Duodenal mucosa (tissue), 2 donors: ENCODE data around the gene LRP1.

ENCODE experiments used
- H3K27ac ChIP-seq: one replicate; pipeline ENCODE4 v1.7.0; 2013; ENCODE audit warnings: low read depth, low read length
- H3K27me3 ChIP-seq, 2 donors: one replicate each; pipeline ENCODE4 v1.7.0; 2013; ENCODE audit warnings: low read length in 2 of 2, control low read depth in 1 of 2; ENCODE audit not compliant: insufficient read depth in 2 of 2, control insufficient read depth in 1 of 2
- H3K36me3 ChIP-seq, 2 donors: one replicate each; pipeline ENCODE4 v1.7.0; 2013; ENCODE audit warnings: low read length in 2 of 2, control low read depth in 1 of 2; ENCODE audit not compliant: insufficient read depth in 2 of 2, control insufficient read depth in 1 of 2
- H3K4me1 ChIP-seq, 2 donors: one replicate each; pipeline ENCODE4 v1.7.0; 2013; ENCODE audit warnings: low read length in 2 of 2, control low read depth in 1 of 2; ENCODE audit not compliant: insufficient read depth in 2 of 2, control insufficient read depth in 1 of 2
- H3K4me3 ChIP-seq, 2 donors: one replicate each; pipeline ENCODE4 v1.7.0; 2013; ENCODE audit warnings: low read length in 2 of 2, low read depth in 1 of 2
- H3K9ac ChIP-seq, 2 donors: one replicate each; pipeline ENCODE4 v1.7.0; 2013; ENCODE audit warnings: low read length in 2 of 2, low read depth in 1 of 2
- H3K9me3 ChIP-seq, 2 donors: one replicate each; pipeline ENCODE4 v1.7.0; 2013; ENCODE audit warnings: low read length in 2 of 2, control low read depth in 1 of 2; ENCODE audit not compliant: control insufficient read depth in 1 of 2

LRP1 gene

DNA sequence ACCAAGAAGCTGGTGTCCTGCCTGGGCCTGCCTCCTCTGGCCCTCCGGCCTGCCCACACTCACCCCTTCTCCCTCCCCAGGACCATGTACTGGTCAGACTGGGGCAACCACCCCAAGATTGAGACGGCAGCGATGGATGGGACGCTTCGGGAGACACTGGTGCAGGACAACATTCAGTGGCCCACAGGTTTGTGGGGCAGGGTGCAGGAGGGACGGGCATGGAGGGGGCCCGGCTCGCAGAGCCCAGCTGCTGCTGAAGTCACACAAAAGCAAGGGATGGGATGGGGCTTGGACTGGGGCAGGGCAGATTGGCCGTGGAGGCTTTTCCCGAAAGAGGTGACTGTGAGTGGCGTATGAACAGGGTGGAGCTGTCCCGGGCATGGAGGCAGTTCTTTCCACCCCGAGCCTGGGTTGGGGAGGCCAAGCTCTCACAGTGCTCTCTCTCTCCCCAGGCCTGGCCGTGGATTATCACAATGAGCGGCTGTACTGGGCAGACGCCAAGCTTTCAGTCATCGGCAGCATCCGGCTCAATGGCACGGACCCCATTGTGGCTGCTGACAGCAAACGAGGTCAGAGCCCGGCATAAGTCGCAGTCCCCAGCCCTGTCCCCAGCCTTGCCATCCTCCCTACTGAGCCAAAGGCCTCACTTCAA is 80.5 kb downstream of the LRP1 start:
- Histone ChIP-seq H3K4me1 (no peaks in the 10 kb centered on the region), H3K9ac (no peak overlapping the region), H3K9me3 (no peaks in the 10 kb centered on the region), H3K4me3 (no peak overlapping the region), H3K36me3 (peaks cover 36 to 77% of the 10 kb centered on the region in 2 donors), H3K27ac (no peak overlapping the region), H3K27me3 (peaks cover 0 to 3% of the 10 kb centered on the region in 2 donors)

DNA sequence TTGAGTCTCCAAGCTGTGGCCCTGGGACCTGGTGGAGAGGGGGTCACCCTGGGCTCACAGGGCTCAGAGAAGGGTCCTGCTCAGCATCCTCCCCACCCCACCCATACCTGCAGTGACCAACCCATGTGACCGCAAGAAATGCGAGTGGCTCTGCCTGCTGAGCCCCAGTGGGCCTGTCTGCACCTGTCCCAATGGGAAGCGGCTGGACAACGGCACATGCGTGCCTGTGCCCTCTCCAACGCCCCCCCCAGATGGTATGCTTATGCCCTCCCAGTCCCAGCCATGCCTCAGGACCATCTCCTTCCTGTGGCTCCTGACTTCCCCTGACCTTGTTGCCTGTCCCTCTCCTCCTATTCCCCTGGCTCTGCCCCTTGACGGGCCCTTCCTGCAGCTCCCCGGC is 81.6 kb downstream of the LRP1 start:
- Histone ChIP-seq H3K36me3 (peaks cover 29 to 66% of the 10 kb centered on the region in 2 donors), H3K4me1 (peaks cover 0 to 4% of the 10 kb centered on the region in 2 donors), H3K27me3 (peaks cover 4 to 11% of the 10 kb centered on the region in 2 donors), H3K9ac (no peak overlapping the region), H3K9me3 (no peaks in the 10 kb centered on the region), H3K4me3 (no peak overlapping the region), H3K27ac (no peak overlapping the region)

DNA sequence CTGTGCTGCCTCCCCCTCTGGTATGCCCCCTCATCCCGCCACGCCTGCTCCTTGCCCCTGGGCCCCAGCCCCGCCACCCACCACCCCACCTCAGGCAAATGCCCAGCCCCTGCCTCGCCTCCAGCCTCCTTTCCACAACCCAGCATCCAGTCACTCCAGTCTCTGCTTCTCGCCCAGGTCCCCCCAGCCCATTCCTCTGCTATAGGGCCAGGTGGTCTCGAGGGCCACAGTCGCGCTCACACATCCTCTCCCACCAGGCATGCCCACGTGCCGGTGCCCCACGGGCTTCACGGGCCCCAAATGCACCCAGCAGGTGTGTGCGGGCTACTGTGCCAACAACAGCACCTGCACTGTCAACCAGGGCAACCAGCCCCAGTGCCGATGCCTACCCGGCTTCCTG is 82.2 kb downstream of the LRP1 start:
- H3K36me3 ChIP-seq: peaks cover 23 to 61% of the 10 kb centered on the region in 2 donors

DNA sequence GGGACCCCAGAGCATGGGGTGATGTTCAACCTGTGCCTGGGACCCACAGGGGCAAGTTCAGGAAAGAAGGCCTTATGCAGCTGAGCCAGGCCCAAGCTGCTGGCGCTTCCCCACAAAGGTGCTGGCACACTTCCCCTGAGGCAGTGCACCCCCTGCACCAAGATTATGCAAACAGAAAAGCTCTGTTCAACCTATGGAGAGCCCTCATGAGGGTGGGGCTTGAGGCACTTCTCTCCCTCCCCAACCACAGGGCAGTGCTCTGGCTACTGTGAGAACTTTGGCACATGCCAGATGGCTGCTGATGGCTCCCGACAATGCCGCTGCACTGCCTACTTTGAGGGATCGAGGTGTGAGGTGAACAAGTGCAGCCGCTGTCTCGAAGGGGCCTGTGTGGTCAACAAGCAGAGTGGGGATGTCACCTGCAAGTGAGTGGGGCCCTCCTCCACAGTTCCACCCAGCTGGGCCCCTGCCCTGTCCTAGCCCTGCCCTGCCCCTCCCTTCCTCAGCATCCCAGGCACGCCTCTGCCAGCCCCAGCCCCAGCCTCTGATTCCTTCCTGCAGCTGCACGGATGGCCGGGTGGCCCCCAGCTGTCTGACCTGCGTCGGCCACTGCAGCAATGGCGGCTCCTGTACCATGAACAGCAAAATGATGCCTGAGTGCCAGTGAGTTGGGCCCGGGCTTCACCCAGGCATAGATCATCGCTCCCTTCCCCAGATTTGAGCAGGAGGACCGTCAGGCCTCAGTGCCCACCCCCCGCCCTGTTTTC is 82.8 kb downstream of the LRP1 start:
- Histone ChIP-seq H3K4me1 (peaks cover 7 to 13% of the 10 kb centered on the region in 2 donors), H3K9ac (no peak overlapping the region), H3K36me3 (peaks cover 17 to 54% of the 10 kb centered on the region in 2 donors), H3K27ac (no peak overlapping the region), H3K4me3 (no peak overlapping the region), H3K9me3 (no peaks in the 10 kb centered on the region), H3K27me3 (peaks cover 16 to 23% of the 10 kb centered on the region in 2 donors)

More for the DNA sequence above, 82.2 kb downstream of the LRP1 start:
- Histone ChIP-seq H3K9ac (no peak overlapping the region), H3K4me3 (no peak overlapping the region), H3K27me3 (peaks cover 10 to 16% of the 10 kb centered on the region in 2 donors), H3K4me1 (peaks cover 2 to 7% of the 10 kb centered on the region in 2 donors), H3K9me3 (no peaks in the 10 kb centered on the region), H3K27ac (no peak overlapping the region)

DNA sequence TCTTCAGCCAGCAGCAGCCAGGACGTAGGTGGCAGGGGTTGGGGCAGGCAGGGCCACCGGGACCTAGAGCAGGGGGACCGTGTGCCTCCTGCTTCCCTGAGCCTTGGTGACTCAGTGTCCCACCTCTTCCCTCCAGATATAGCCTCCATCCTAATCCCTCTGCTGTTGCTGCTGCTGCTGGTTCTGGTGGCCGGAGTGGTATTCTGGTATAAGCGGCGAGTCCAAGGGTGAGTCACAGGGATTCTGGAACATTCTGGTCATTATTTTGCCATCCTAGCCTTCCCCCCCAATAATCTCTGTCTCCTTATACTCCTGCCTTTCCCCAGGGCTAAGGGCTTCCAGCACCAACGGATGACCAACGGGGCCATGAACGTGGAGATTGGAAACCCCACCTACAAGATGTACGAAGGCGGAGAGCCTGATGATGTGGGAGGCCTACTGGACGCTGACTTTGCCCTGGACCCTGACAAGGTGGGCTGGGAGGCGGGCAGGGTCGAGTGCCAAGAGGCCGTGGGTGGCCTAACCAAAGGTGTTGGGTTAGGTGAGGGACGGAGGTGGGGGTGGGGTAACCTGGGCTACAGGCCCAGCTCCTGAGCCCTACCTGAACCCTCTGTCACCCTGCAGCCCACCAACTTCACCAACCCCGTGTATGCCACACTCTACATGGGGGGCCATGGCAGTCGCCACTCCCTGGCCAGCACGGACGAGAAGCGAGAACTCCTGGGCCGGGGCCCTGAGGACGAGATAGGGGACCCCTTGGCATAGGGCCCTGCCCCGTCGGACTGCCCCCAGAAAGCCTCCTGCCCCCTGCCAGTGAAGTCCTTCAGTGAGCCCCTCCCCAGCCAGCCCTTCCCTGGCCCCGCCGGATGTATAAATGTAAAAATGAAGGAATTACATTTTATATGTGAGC is 83.8 kb downstream of the LRP1 start:
- H3K9ac ChIP-seq: no peak overlapping the region
- H3K36me3 ChIP-seq: peaks cover 17 to 48% of the 10 kb centered on the region in 2 donors
- H3K27ac ChIP-seq: no peak overlapping the region
- H3K27me3 ChIP-seq: peaks cover 21 to 24% of the 10 kb centered on the region in 2 donors
- peaks cover 9 to 17% of the 10 kb centered on the region in 2 donors for H3K4me1 ChIP-seq
- H3K4me3 ChIP-seq: no peak overlapping the region
- H3K9me3 ChIP-seq: no peaks in the 10 kb centered on the region

DNA sequence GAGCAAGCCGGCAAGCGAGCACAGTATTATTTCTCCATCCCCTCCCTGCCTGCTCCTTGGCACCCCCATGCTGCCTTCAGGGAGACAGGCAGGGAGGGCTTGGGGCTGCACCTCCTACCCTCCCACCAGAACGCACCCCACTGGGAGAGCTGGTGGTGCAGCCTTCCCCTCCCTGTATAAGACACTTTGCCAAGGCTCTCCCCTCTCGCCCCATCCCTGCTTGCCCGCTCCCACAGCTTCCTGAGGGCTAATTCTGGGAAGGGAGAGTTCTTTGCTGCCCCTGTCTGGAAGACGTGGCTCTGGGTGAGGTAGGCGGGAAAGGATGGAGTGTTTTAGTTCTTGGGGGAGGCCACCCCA is 84.4 kb downstream of the LRP1 start:
- H3K27me3 ChIP-seq: peaks cover 27 to 30% of the 10 kb centered on the region in 2 donors
- no peaks in the 10 kb centered on the region for H3K9me3 ChIP-seq
- H3K9ac ChIP-seq: no peak overlapping the region
- no peak overlapping the region for H3K27ac ChIP-seq
- H3K4me3 ChIP-seq: no peak overlapping the region
- peaks cover 14 to 45% of the 10 kb centered on the region in 2 donors for H3K36me3 ChIP-seq
- peaks cover 16 to 23% of the 10 kb centered on the region in 2 donors for H3K4me1 ChIP-seq

DNA sequence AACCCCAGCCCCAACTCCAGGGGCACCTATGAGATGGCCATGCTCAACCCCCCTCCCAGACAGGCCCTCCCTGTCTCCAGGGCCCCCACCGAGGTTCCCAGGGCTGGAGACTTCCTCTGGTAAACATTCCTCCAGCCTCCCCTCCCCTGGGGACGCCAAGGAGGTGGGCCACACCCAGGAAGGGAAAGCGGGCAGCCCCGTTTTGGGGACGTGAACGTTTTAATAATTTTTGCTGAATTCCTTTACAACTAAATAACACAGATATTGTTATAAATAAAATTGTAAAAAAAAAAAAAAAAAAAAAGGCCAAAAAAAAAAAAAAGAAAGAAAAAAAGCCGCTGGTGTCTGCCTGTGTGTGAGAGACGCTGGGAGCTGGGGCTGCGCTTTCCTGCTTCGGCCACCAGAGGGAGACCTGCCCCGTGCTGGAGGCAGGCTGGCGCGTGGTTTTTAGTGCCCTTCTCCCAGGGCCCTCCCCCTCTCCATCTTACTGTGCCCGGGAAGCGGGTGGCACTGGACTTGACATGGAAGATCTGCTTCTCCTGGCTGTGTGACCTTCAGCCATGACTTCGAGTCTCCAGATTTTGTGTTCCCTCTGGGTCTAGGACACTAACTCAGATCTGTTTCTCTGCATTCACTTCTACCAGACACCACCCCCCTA is 84.9 kb downstream of the LRP1 start:
- Histone ChIP-seq H3K4me1 (peaks cover 16 to 24% of the 10 kb centered on the region in 2 donors), H3K27me3 (peaks cover 32 to 35% of the 10 kb centered on the region in 2 donors), H3K27ac (no peak overlapping the region)

DNA sequence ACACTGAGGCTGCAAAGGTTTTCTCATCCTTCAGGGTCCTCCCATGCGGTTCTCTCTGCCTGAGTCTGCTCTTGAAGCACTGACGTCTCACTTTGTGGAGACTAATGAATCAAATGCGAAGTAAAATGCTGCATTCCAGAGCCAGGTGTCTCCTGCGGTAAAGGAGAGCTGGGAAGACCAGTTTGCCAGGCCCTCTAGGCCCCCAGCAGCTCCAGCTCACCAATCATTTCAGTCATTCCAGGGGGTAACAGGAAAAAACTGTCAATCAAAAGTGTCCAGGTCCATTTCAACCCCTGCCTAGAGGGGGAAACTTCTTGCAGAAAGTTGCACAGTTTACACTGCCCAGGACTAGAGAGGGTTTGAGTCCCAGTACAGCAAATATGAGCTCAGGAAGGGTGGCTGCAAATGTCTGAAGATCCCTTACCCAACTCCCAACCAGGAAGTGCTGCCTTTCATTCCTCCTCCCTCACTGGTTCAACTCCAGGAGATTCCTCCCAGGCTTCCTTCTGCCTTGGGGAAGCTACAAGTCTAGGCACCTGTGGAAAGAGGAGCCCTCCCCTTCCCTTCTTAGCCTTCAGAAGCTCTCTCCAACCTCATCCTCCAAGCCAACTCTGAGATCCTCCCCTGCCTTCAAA is 85.6 kb downstream of the LRP1 start:
- H3K4me3 ChIP-seq: no peak overlapping the region
- H3K9me3 ChIP-seq: no peaks in the 10 kb centered on the region
- H3K27me3 ChIP-seq: peaks cover 39 to 42% of the 10 kb centered on the region in 2 donors
- H3K36me3 ChIP-seq: peaks cover 9 to 34% of the 10 kb centered on the region in 2 donors
- no peak overlapping the region for H3K9ac ChIP-seq
- H3K4me1 ChIP-seq: peaks cover 16 to 24% of the 10 kb centered on the region in 2 donors
- no peak overlapping the region for H3K27ac ChIP-seq

More for the DNA sequence above, 84.9 kb downstream of the LRP1 start:
- Histone ChIP-seq H3K36me3 (peaks cover 13 to 41% of the 10 kb centered on the region in 2 donors), H3K9me3 (no peaks in the 10 kb centered on the region), H3K4me3 (no peak overlapping the region), H3K9ac (no peak overlapping the region)

DNA sequence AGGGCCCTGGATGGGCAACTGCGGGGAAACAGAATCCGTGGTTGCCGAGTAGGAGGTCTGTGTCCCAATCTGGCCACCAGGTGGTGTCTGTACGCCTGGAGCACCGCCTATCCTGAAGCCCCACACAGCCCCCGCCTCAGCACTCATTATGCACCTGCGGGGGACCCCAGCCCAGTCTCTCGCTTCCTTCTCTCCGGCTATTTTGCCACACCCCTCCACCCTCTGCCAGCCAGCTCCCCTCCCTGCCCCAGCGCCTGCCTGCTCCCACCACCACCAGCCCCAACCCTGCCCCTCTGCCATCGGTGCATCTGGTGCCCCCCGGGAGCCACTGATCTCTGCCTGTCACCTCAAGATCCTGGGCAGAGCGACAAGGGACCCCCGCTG is 86.1 kb downstream of the LRP1 start:
- H3K4me3 ChIP-seq: no peak overlapping the region
- no peak overlapping the region for H3K9ac ChIP-seq
- peaks cover 44 to 47% of the 10 kb centered on the region in 2 donors for H3K27me3 ChIP-seq
- no peaks in the 10 kb centered on the region for H3K9me3 ChIP-seq
- peaks cover 5 to 29% of the 10 kb centered on the region in 2 donors for H3K36me3 ChIP-seq
- H3K4me1 ChIP-seq: peaks cover 16 to 24% of the 10 kb centered on the region in 2 donors
- no peak overlapping the region for H3K27ac ChIP-seq
